OCI-LY3 (cell line): ENCODE data around the gene SIL1.

Source experiments
- CTCF ChIP-seq: fragments of 200-600, 300-600 bp; sonication (generic); IDR thresholded peaks from 2 replicates; pipeline ENCODE4 v1.5.1; 2014; ENCODE audit warnings: antibody characterized with exemption, low read length, low read depth
- EZH2phosphoT487 ChIP-seq: fragments of 200-600 bp; shearing (Covaris generic); IDR thresholded peaks from 2 replicates; pipeline ENCODE4 v1.6.1; 2018; ENCODE audit warnings: antibody characterized with exemption, mixed run types, low read depth

GRCh38 chr5:139131465-139131864 lies 66.7 kb downstream of the SIL1 start:
- TF ChIP-seq CTCF: no peak
- no peak for TF ChIP-seq EZH2phosphoT487
